HepG2 (cell line): ENCODE measurements around the gene PNLIPRP1. TPM values are rescaled to one million over a fixed set of nuclear protein-coding genes. Genes with fewer than 3 reads are reported as not detected.

ENCODE experiments used
- ATAC-seq: fragments of 200-7000 bp; cut with Tn5 transposase; 3 replicates; pipeline ENCODE4 v1.9.1; 2020; ENCODE audit warnings: mild to moderate bottlenecking, moderate library complexity
- BruUV-seq: library from RNA; stranded (reverse); fragments of 400-500 nt; replicated peaks from 2 replicates; lab custom pipeline; 2021; lab: Mats Ljungman, UMichigan
- CTCF ChIA-PET: fragments of 300-600 bp; formaldehyde crosslinking; extraction: SDS; loops from one replicate; lab custom pipeline; 2021; ENCODE audit warnings: low total read pairs, inconsistent platforms, low intra/inter-chr PET ratio; lab: Yijun Ruan, JAX
- POLR2A ChIA-PET: fragments of 350-600 bp; sonication (Branson Sonifier 250); formaldehyde crosslinking; loops from one replicate; lab custom pipeline; 2020; ENCODE audit warnings: antibody characterized with exemption, inconsistent platforms; lab: Yijun Ruan, JAX
- DNase-seq: peaks from one replicate; pipeline ENCODE4 v3.0.0-alpha.2; 2015; ENCODE audit warnings: low spot score
- FAIRE-seq: peaks from 3 replicates; lab custom pipeline; 2011; peaks lifted over from hg19 to GRCh38; lab: Jason Lieb, UNC
- H2AFZ ChIP-seq: one replicate; pipeline ENCODE4 v1.6.1; 2011; ENCODE audit warnings: low read length, inconsistent platforms
- H3K27ac ChIP-seq: fragments of 300-600 bp; 3 replicates; pipeline ENCODE4 v1.8.0; 2011; ENCODE audit warnings: mixed run types, mild to moderate bottlenecking, mixed read lengths, low read length, inconsistent platforms; ENCODE audit not compliant: insufficient read depth; ENCODE audit errors: extremely low read length
- H3K27me3 ChIP-seq, 2 experiments: fragments of 200-600 bp in 1 of 2; 2 replicates in 1 of 2; 3 replicates in 1 of 2; pipeline versions ENCODE4 v1.6.0 to v1.8.0; 2011; ENCODE audit warnings: low read length in 2 of 2, mild to moderate bottlenecking in 2 of 2, moderate library complexity in 2 of 2, inconsistent platforms in 1 of 2; ENCODE audit not compliant: insufficient read depth in 2 of 2, control insufficient read depth in 1 of 2
- H3K36me3 ChIP-seq, 2 experiments: fragments of 200-600 bp in 1 of 2; replicated peaks in 1 of 2; 2 replicates in 1 of 2; 3 replicates in 1 of 2; pipeline versions ENCODE4 v1.5.1 to v1.8.0; 2011; ENCODE audit warnings: low read length in 2 of 2, inconsistent platforms in 1 of 2; ENCODE audit not compliant: insufficient read depth in 2 of 2, control insufficient read depth in 1 of 2
- H3K4me1 ChIP-seq: 2 replicates; pipeline ENCODE4 v1.5.1; 2012; ENCODE audit warnings: low read length, inconsistent platforms; ENCODE audit not compliant: insufficient read depth
- H3K4me2 ChIP-seq: 2 replicates; pipeline ENCODE4 v1.6.0; 2011; ENCODE audit warnings: low read depth, low read length, inconsistent platforms
- H3K4me3 ChIP-seq, 3 experiments: fragments of 200-600 bp in 1 of 3; sonication (generic), shearing (Covaris generic) in 1 of 3; replicated peaks in 1 of 3; 2 replicates each; pipeline ENCODE4 v1.5.1; 2011 to 2016; ENCODE audit warnings: low read length in 3 of 3, inconsistent platforms in 2 of 3, low read depth in 2 of 3, mild to moderate bottlenecking in 2 of 3, control low read depth in 1 of 3, mixed read lengths in 1 of 3; ENCODE audit not compliant: insufficient read depth in 1 of 3
- H3K79me2 ChIP-seq: one replicate; pipeline ENCODE4 v1.6.1; 2011; ENCODE audit warnings: low read length, inconsistent platforms; ENCODE audit not compliant: insufficient read depth
- H3K9ac ChIP-seq: 2 replicates; pipeline ENCODE4 v1.6.0; 2011; ENCODE audit warnings: mild to moderate bottlenecking, low read depth, low read length, inconsistent platforms; ENCODE audit not compliant: insufficient read depth
- H3K9me3 ChIP-seq: 2 replicates; pipeline ENCODE4 v1.5.1; 2012; ENCODE audit warnings: mild to moderate bottlenecking, low read length
- H4K20me1 ChIP-seq: 2 replicates; pipeline ENCODE4 v1.6.0; 2011; ENCODE audit warnings: inconsistent platforms, mild to moderate bottlenecking, low read length, moderate library complexity; ENCODE audit not compliant: insufficient read depth
- HNF1A ChIP-seq, 2 experiments: sonication (generic) in 1 of 2; formaldehyde crosslinking in 1 of 2; IDR thresholded peaks; 2 replicates each; pipeline versions ENCODE4 v1.4.0 to v1.6.1; 2016 to 2020; ENCODE audit warnings: borderline replicate concordance in 1 of 2, low read depth in 1 of 2, mild to moderate bottlenecking in 1 of 2, missing genetic modification reagents in 1 of 2
- PREB ChIP-seq: sonication (generic); formaldehyde crosslinking; IDR thresholded peaks from 2 replicates; pipeline ENCODE4 v1.4.0; 2020; ENCODE audit warnings: missing genetic modification reagents
- ZBTB37 ChIP-seq: sonication (generic); formaldehyde crosslinking; IDR thresholded peaks from 2 replicates; pipeline ENCODE4 v1.4.0; 2020; ENCODE audit warnings: mild to moderate bottlenecking, missing genetic modification reagents
- ZNF432 ChIP-seq: sonication (generic); formaldehyde crosslinking; IDR thresholded peaks from 2 replicates; pipeline ENCODE4 v1.5.0; 2020; ENCODE audit warnings: missing genetic modification reagents, mild to moderate bottlenecking, borderline replicate concordance
- WGBS: methylation state at CpG from one replicate; pipeline ENCODE4 v1.1.6; 2017; ENCODE audit warnings: low lambda C conversion rate; 5-methylcytosine and 5-hydroxymethylcytosine counted together
- in situ Hi-C: cut with HindIII; loops from 2 replicates; pipeline ENCODE4 v1.10.0; 2017; ENCODE audit warnings: low pct_unique_long_range_greater_than_20kb; ENCODE audit not compliant: extremely low pct_ligation_motif_present
- intact Hi-C: fragments of 100-400 bp; cut with micrococcal nuclease; formaldehyde crosslinking; loops from one replicate; pipeline ENCODE4 v1.10.0; 2022; ENCODE audit not compliant: unreplicated experiment
- polyA plus RNA-seq, 8 experiments: library from polyadenylated mRNA; depleted of rRNA in 3 of 8; stranded (reverse) in 7 of 8; unstranded in 1 of 8; fragments of >200 nt; fragmentation: Illumina TruSeq in 4 of 8; extraction: Trizol in 4 of 8; gene quantifications; 2 replicates each; pipeline versions ENCODE4 v1.2.1 to v1.2.3, GENCODE V29; 2011 to 2016; ENCODE audit warnings: low read depth in 4 of 8, missing spikeins in 1 of 8, mixed read lengths in 1 of 8; ENCODE audit not compliant: insufficient read depth in 1 of 8
- total RNA-seq, 5 experiments: library from RNA; depleted of rRNA; stranded (reverse); fragments of >200 nt; fragmentation: Illumina TruSeq; extraction: Trizol; gene quantifications; 2 replicates each; pipeline ENCODE4 v1.2.3, GENCODE V29; 2016; ENCODE audit warnings: low read depth in 1 of 5

PNLIPRP1 gene
- total and polyA plus RNA-seq, 2 of the 13 experiments (the other 11 are each of a cell fraction or from before 2014, with no cell fraction given): not detected

DNA sequence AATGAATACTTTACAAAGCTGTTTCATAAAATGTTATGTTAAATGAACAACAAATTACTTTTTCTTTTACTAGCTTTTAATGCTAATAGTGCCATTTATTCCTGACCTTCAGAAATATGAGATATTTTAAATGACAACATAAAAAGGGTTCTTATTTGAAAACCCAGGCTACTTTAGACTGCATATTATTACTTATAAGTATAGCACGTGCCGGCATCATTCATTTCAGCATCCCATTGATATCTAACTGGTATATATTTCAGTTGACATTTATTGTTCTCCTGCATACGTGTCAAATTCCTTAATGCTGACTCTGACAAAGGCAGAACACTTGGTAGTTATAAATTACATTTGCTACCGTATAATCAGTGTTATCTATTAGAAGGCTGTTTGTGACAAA, 65.3 kb downstream of the PNLIPRP1 start (continued):
- TF ChIP-seq HNF1A (IDR thresholded peaks at IDR 0.05; ENCODE audit: low read depth): no peak
- TF ChIP-seq HNF1A (CRISPR knock-in tag; IDR thresholded peaks at IDR 0.05; ENCODE audit: borderline replicate concordance): no peak
- TF ChIP-seq ZNF432 (CRISPR knock-in tag): no peak

DNA sequence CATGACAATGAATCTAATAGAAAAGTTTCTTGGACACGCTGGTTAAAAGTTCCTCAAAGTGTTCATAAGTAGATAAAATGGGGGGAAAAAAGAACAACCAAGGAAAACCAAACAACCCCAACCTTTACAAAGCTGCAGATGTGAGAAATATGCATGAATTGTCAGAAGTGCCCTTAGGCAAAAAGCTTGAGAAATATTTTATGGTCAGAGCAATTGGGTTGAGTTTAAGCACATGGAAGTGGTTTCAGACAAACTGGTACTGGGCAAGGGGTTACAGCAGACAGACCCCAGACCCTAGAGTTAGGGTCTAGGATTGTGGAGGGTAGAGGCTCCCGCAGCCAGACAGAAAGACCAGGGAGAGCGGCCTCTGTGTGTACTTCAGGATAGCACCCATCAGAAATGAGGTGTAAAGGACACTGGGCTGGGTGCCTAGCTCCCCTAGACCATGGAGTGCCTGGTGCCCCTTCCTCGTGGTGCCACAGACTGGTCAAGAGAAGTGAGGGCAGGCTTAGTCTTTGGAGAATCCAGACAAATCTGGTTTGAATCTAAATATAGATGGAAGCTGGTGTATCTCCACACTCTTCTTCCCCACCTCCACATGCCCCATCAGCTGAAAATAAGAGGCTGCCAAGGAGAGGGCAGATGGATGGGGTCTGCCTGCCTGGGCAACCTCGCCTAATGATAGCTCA, 67.2 kb downstream of the PNLIPRP1 start:
- H2AFZ ChIP-seq: no peak overlapping the region
- no peaks in the 10 kb centered on the region for H3K79me2 ChIP-seq
- H3K36me3 ChIP-seq: no peaks in the 10 kb centered on the region
- ChIA-PET POLR2A (no interaction called here), CTCF (no interaction called here)
- no peaks in the 10 kb centered on the region for H3K9me3 ChIP-seq
- ATAC-seq (no peak), FAIRE-seq (no peak), DNase-seq (no peak)
- no TSS peak for BruUV-seq
- no peak overlapping the region for H3K27ac ChIP-seq
- H3K4me1 ChIP-seq: peaks cover 16% of the 10 kb centered on the region
- H4K20me1 ChIP-seq: no peaks in the 10 kb centered on the region
- TF ChIP-seq ZBTB37 (CRISPR knock-in tag) (no peak), PREB (CRISPR knock-in tag) (no peak)
- intact Hi-C loops (no loop called here), in situ Hi-C loops (no loop called here)
- H3K4me3 ChIP-seq: no peak overlapping the region
- H3K4me2 ChIP-seq: no peak overlapping the region
- H3K27me3 ChIP-seq: peaks cover 1 to 2% of the 10 kb centered on the region in 2 experiments; a peak in 1 of 5 replicates
- 49% methylated on average over 5 of the region's 5 CpGs for WGBS
- H3K9ac ChIP-seq: no peak overlapping the region

Other genes starting within 250 kb of the PNLIPRP1 start
- not detected in 2 replicates for gene PNLIPRP3, start 163.1 kb upstream of the PNLIPRP1 start, total RNA-seq (2016; rRNA removed; fragmentation: Illumina TruSeq; extraction: Trizol)
- gene PNLIPRP3, start 163.1 kb upstream of the PNLIPRP1 start, polyA plus RNA-seq (2011; rRNA removed): not detected in 2 replicates
- not detected in 2 replicates for gene PNLIP, start 45.0 kb upstream of the PNLIPRP1 start, total RNA-seq (2016; rRNA removed; fragmentation: Illumina TruSeq; extraction: Trizol)
- not detected in 2 replicates for gene PNLIP, start 45.0 kb upstream of the PNLIPRP1 start, polyA plus RNA-seq (2011; rRNA removed)
- gene PNLIPRP2, start 30.0 kb downstream of the PNLIPRP1 start, total RNA-seq (2016; rRNA removed; fragmentation: Illumina TruSeq; extraction: Trizol): 0.95 and 0.97 TPM in 2 replicates
- 0.21 and 0.56 TPM in 2 replicates for gene PNLIPRP2, start 30.0 kb downstream of the PNLIPRP1 start, polyA plus RNA-seq (2011; rRNA removed)
- gene HSPA12A, start 151.6 kb downstream of the PNLIPRP1 start, total RNA-seq (2016; rRNA removed; fragmentation: Illumina TruSeq; extraction: Trizol): 12.9 and 13.6 TPM in 2 replicates
- gene HSPA12A, start 151.6 kb downstream of the PNLIPRP1 start, polyA plus RNA-seq (2011; rRNA removed): 6.2 and 6.4 TPM in 2 replicates